ENCODE results near the gene LSM7.

Gene LSM7

GRCh38 chr19:2307518-2308012, 20.8 kb downstream of the LSM7 start:
- no peak overlapping the region for H3K27ac ChIP-seq
- no peaks in the 10 kb centered on the region for H3K9me3 ChIP-seq (ENCODE audit: low read depth, low read length)
- no peak for DNase-seq (ENCODE audit: low read depth, low spot score)
- TF ChIP-seq EZH2 (IDR thresholded peaks at IDR 0.05) (no peak), FOXP2 (optimal IDR thresholded peaks at IDR 0.05; ENCODE audit: control extremely low read depth, extremely low read length, insufficient read depth) (no peak), POLR2AphosphoS5 (IDR thresholded peaks at IDR 0.05; ENCODE audit: borderline replicate concordance, low read depth, low read length) (no peak)
- H3K36me3 ChIP-seq (ENCODE audit: insufficient read depth, low read length), result no peaks in the 10 kb centered on the region
- H3K4me3 ChIP-seq, result no peak overlapping the region
- H3K9ac ChIP-seq (ENCODE audit: insufficient read length), result no peak overlapping the region

- TF ChIP-seq EZH2 (IDR thresholded peaks at IDR 0.05) (no peak), FOXP2 (optimal IDR thresholded peaks at IDR 0.05; ENCODE audit: control extremely low read depth, extremely low read length, insufficient read depth) (no peak), POLR2AphosphoS5 (IDR thresholded peaks at IDR 0.05; ENCODE audit: borderline replicate concordance, low read depth, low read length) (no peak)
- H3K9ac ChIP-seq (ENCODE audit: insufficient read length), result no peak overlapping the region
Measured at GRCh38 chr19:2306971-2307370, 21.4 kb downstream of the LSM7 start.

GRCh38 chr19:2306281-2306806, 22.0 kb downstream of the LSM7 start:
- DNase-seq (ENCODE audit: low read depth, low spot score), result no peak
- no peak overlapping the region for H3K4me3 ChIP-seq
- no peak overlapping the region for H3K27ac ChIP-seq
- TF ChIP-seq FOXP2 (optimal IDR thresholded peaks at IDR 0.05; ENCODE audit: control extremely low read depth, extremely low read length, insufficient read depth) (no peak), POLR2AphosphoS5 (IDR thresholded peaks at IDR 0.05; ENCODE audit: borderline replicate concordance, low read depth, low read length) (no peak)
- H3K9me3 ChIP-seq (ENCODE audit: low read depth, low read length), result no peaks in the 10 kb centered on the region
- no peak overlapping the region for H3K9ac ChIP-seq (ENCODE audit: insufficient read length)
- no peaks in the 10 kb centered on the region for H3K36me3 ChIP-seq (ENCODE audit: insufficient read depth, low read length)

More at GRCh38 chr19:2306971-2307370, 21.4 kb downstream of the LSM7 start:
- Histone ChIP-seq H3K36me3 (ENCODE audit: insufficient read depth, low read length) (no peaks in the 10 kb centered on the region), H3K4me3 (no peak overlapping the region), H3K9me3 (ENCODE audit: low read depth, low read length) (no peaks in the 10 kb centered on the region), H3K27ac (no peak overlapping the region)
- DNase-seq (ENCODE audit: low read depth, low spot score), result no peak

- H3K27ac ChIP-seq, result no peak overlapping the region
- no peaks in the 10 kb centered on the region for H3K36me3 ChIP-seq (ENCODE audit: insufficient read depth, low read length)
- TF ChIP-seq POLR2AphosphoS5 (IDR thresholded peaks at IDR 0.05; ENCODE audit: borderline replicate concordance, low read depth, low read length), result no peak
- no peak for TF ChIP-seq EZH2 (IDR thresholded peaks at IDR 0.05)
- no peak for TF ChIP-seq FOXP2 (optimal IDR thresholded peaks at IDR 0.05; ENCODE audit: control extremely low read depth, extremely low read length, insufficient read depth)
- H3K9ac ChIP-seq (ENCODE audit: insufficient read length), result no peak overlapping the region
- H3K4me3 ChIP-seq, result no peak overlapping the region
- no peaks in the 10 kb centered on the region for H3K9me3 ChIP-seq (ENCODE audit: low read depth, low read length)
- no peak for DNase-seq (ENCODE audit: low read depth, low spot score)
Measured at GRCh38 chr19:2305452-2306280, 22.7 kb downstream of the LSM7 start.

- Histone ChIP-seq H3K9me3 (ENCODE audit: low read depth, low read length) (no peaks in the 10 kb centered on the region), H3K9ac (ENCODE audit: insufficient read length) (no peak overlapping the region), H3K4me3 (no peak overlapping the region), H3K36me3 (ENCODE audit: insufficient read depth, low read length) (no peaks in the 10 kb centered on the region), H3K27ac (no peak overlapping the region)
- no peak for TF ChIP-seq FOXP2 (optimal IDR thresholded peaks at IDR 0.05; ENCODE audit: control extremely low read depth, extremely low read length, insufficient read depth)
- DNase-seq (ENCODE audit: low read depth, low spot score), result no peak
Measured at GRCh38 chr19:2303211-2303798, 25.1 kb downstream of the LSM7 start.

GRCh38 chr19:2302319-2303210, 25.8 kb downstream of the LSM7 start:
- DNase-seq (ENCODE audit: low read depth, low spot score), result no peak
- Histone ChIP-seq H3K9ac (ENCODE audit: insufficient read length) (no peak overlapping the region), H3K27ac (no peak overlapping the region)

GRCh38 chr19:2300533-2300932, 27.9 kb downstream of the LSM7 start:
- no peaks in the 10 kb centered on the region for H3K9me3 ChIP-seq (ENCODE audit: low read depth, low read length)
- DNase-seq (ENCODE audit: low read depth, low spot score), result no peak
- no peak overlapping the region for H3K9ac ChIP-seq (ENCODE audit: insufficient read length)
- H3K4me3 ChIP-seq, result no peak overlapping the region
- no peak for TF ChIP-seq FOXP2 (optimal IDR thresholded peaks at IDR 0.05; ENCODE audit: control extremely low read depth, extremely low read length, insufficient read depth)
- no peak for TF ChIP-seq EZH2 (IDR thresholded peaks at IDR 0.05)
- no peak for TF ChIP-seq POLR2AphosphoS5 (IDR thresholded peaks at IDR 0.05; ENCODE audit: borderline replicate concordance, low read depth, low read length)
- no peaks in the 10 kb centered on the region for H3K36me3 ChIP-seq (ENCODE audit: insufficient read depth, low read length)
- no peak overlapping the region for H3K27ac ChIP-seq

More at GRCh38 chr19:2302319-2303210, 25.8 kb downstream of the LSM7 start:
- Histone ChIP-seq H3K4me3 (no peak overlapping the region), H3K36me3 (ENCODE audit: insufficient read depth, low read length) (no peaks in the 10 kb centered on the region), H3K9me3 (ENCODE audit: low read depth, low read length) (no peaks in the 10 kb centered on the region)
- TF ChIP-seq FOXP2 (optimal IDR thresholded peaks at IDR 0.05; ENCODE audit: control extremely low read depth, extremely low read length, insufficient read depth) (no peak), EZH2 (IDR thresholded peaks at IDR 0.05) (no peak), POLR2AphosphoS5 (IDR thresholded peaks at IDR 0.05; ENCODE audit: borderline replicate concordance, low read depth, low read length) (no peak)

- H3K36me3 ChIP-seq (ENCODE audit: insufficient read depth, low read length), result no peaks in the 10 kb centered on the region
- no peak overlapping the region for H3K9ac ChIP-seq (ENCODE audit: insufficient read length)
- H3K4me3 ChIP-seq, result no peak overlapping the region
- DNase-seq (ENCODE audit: low read depth, low spot score), result no peak
- TF ChIP-seq FOXP2 (optimal IDR thresholded peaks at IDR 0.05; ENCODE audit: control extremely low read depth, extremely low read length, insufficient read depth), result no peak
- no peak for TF ChIP-seq POLR2AphosphoS5 (IDR thresholded peaks at IDR 0.05; ENCODE audit: borderline replicate concordance, low read depth, low read length)
- no peak for TF ChIP-seq EZH2 (IDR thresholded peaks at IDR 0.05)
- H3K9me3 ChIP-seq (ENCODE audit: low read depth, low read length), result no peaks in the 10 kb centered on the region
- H3K27ac ChIP-seq, result no peak overlapping the region
Measured at GRCh38 chr19:2296141-2296540, 32.2 kb downstream of the LSM7 start.

Data from SK-N-MC (cell line).